GM12878 (cell line): ENCODE results near the gene FATE1. TPM values are rescaled to one million over a fixed set of nuclear protein-coding genes. Genes with fewer than 3 reads are reported as not detected.
A peak's percentile ranks its signal among the peaks of the same experiment; 100 is the strongest.

Experiments
- ATAC-seq: fragments of 200-7000 bp; cut with Tn5 transposase; 3 replicates; pipeline ENCODE4 v1.9.1; 2020; ENCODE audit warnings: mild to moderate bottlenecking, moderate library complexity
- BruUV-seq: library from RNA; stranded (reverse); fragments of 400-500 nt; replicated peaks from 2 replicates; lab custom pipeline; 2021; lab: Mats Ljungman, UMichigan
- CTCF ChIA-PET: fragments of 300-600 bp; sonication (Branson Sonifier 250); formaldehyde crosslinking; extraction: SDS; loops from one replicate; lab custom pipeline; 2021; ENCODE audit warnings: inconsistent platforms; lab: Yijun Ruan, JAX
- POLR2A ChIA-PET: fragments of 350-600 bp; formaldehyde crosslinking; extraction: SDS; loops from one replicate; lab custom pipeline; 2021; ENCODE audit warnings: inconsistent platforms; lab: Charles Lee
- RAD21 ChIA-PET: fragments of 300-600 bp; sonication (Branson Sonifier 250); formaldehyde crosslinking; loops from one replicate; lab custom pipeline; 2023; ENCODE audit warnings: antibody characterized with exemption; ENCODE audit not compliant: unreplicated experiment; lab: Charles Lee
- SMC1A ChIA-PET: fragments of 300-600 bp; sonication (Branson Sonifier 250); formaldehyde crosslinking; loops from one replicate; lab custom pipeline; 2023; ENCODE audit not compliant: unreplicated experiment, uncharacterized antibody; lab: Charles Lee
- DNase-seq: peaks from one replicate; pipeline ENCODE4 v3.0.0-alpha.2; 2011; ENCODE audit warnings: low read depth, low spot score
- FAIRE-seq: peaks from 3 replicates; lab custom pipeline; 2011; peaks lifted over from hg19 to GRCh38; lab: Jason Lieb, UNC
- H2AFZ ChIP-seq: 2 replicates; pipeline ENCODE4 v1.6.0; 2011; ENCODE audit warnings: low read depth, low read length, control low read depth; ENCODE audit not compliant: control insufficient read depth
- H3K27ac ChIP-seq: 2 replicates; pipeline ENCODE4 v1.5.1; 2011; ENCODE audit warnings: control low read depth; ENCODE audit not compliant: control insufficient read depth, insufficient read depth
- H3K27me3 ChIP-seq, 2 experiments: replicated peaks in 1 of 2; 2 replicates each; pipeline versions ENCODE4 v1.6.0 to v1.6.1; 2011; ENCODE audit warnings: low read length in 1 of 2; ENCODE audit not compliant: control insufficient read depth in 2 of 2, insufficient read depth in 2 of 2
- H3K36me3 ChIP-seq, 2 experiments: 2 replicates each; pipeline ENCODE4 v1.5.1; 2011; ENCODE audit warnings: low read length in 1 of 2; ENCODE audit not compliant: control insufficient read depth in 2 of 2, insufficient read depth in 2 of 2
- H3K4me1 ChIP-seq: 2 replicates; pipeline ENCODE4 v1.6.1; 2011; ENCODE audit warnings: mild to moderate bottlenecking, low read length, moderate library complexity, mixed read lengths; ENCODE audit not compliant: control insufficient read depth, insufficient read depth
- H3K4me2 ChIP-seq: 2 replicates; pipeline ENCODE4 v1.6.0; 2011; ENCODE audit warnings: control low read depth; ENCODE audit not compliant: control insufficient read depth, insufficient read depth
- H3K4me3 ChIP-seq: fragments of 200-600 bp; sonication (generic); 2 replicates; pipeline ENCODE4 v1.5.1; 2016
- H3K79me2 ChIP-seq: 2 replicates; pipeline ENCODE4 v1.6.0; 2011; ENCODE audit warnings: low read length; ENCODE audit not compliant: control insufficient read depth, insufficient read depth
- H3K9ac ChIP-seq: 2 replicates; pipeline ENCODE4 v1.8.0; 2011; ENCODE audit warnings: low read length, control low read depth, mixed read lengths; ENCODE audit not compliant: control insufficient read depth, insufficient read depth
- H3K9me3 ChIP-seq: replicated peaks from 3 replicates; pipeline ENCODE4 v1.5.1; 2011; ENCODE audit warnings: mild to moderate bottlenecking, low read length; ENCODE audit not compliant: control insufficient read depth, insufficient read depth
- H4K20me1 ChIP-seq: 2 replicates; pipeline ENCODE4 v1.6.0; 2011; ENCODE audit not compliant: control insufficient read depth, insufficient read depth
- BMI1 ChIP-seq: fragments of 450-650 bp; IDR thresholded peaks from 2 replicates; pipeline ENCODE4 v1.6.1; 2016; ENCODE audit warnings: mild to moderate bottlenecking, moderate library complexity, borderline replicate concordance
- CREB1 ChIP-seq: IDR thresholded peaks from 2 replicates; pipeline ENCODE4 v1.6.1; 2012; ENCODE audit warnings: low read depth, mild to moderate bottlenecking, inconsistent platforms
- RAD21 ChIP-seq: IDR thresholded peaks from 2 replicates; pipeline ENCODE4 v1.6.1; 2011; ENCODE audit warnings: mild to moderate bottlenecking, low read depth, low read length, moderate library complexity; ENCODE audit not compliant: insufficient read depth
- RBBP5 ChIP-seq: fragments of 200-600 bp; sonication (generic); conservative IDR thresholded peaks from 2 replicates; pipeline ENCODE4 v1.6.1; 2016
- RUNX3 ChIP-seq: IDR thresholded peaks from 2 replicates; pipeline ENCODE4 v1.6.1; 2012; ENCODE audit warnings: low read length, inconsistent platforms
- SMC3 ChIP-seq: IDR thresholded peaks from 2 replicates; pipeline ENCODE4 v1.6.1; 2011; ENCODE audit warnings: low read length, improper control_type of control experiment, borderline replicate concordance
- TCF12 ChIP-seq: IDR thresholded peaks from 2 replicates; pipeline ENCODE4 v1.6.1; 2011; ENCODE audit warnings: low read depth, mild to moderate bottlenecking, low read length
- WGBS: methylation state at CpG from one replicate; pipeline ENCODE4 v1.1.6; 2016; ENCODE audit warnings: low lambda C conversion rate; ENCODE audit not compliant: insufficient replicate concordance, insufficient coverage; ENCODE audit errors: missing lambda C conversion rate; 5-methylcytosine and 5-hydroxymethylcytosine counted together
- in situ Hi-C: fragments of 300-500 bp; cut with MboI; formaldehyde crosslinking; loops from 9 replicates; pipeline ENCODE4 v1.14.3; 2018; ENCODE audit warnings: mixed read lengths
- intact Hi-C: fragments of 100-400 bp; cut with micrococcal nuclease; formaldehyde crosslinking; loops from one replicate; pipeline ENCODE4 v1.14.2; 2022; ENCODE audit not compliant: unreplicated experiment
- polyA plus RNA-seq, 11 experiments: library from polyadenylated mRNA; depleted of rRNA in 4 of 11; unstranded in 6 of 11; stranded (reverse) in 5 of 11; fragments of >200 nt; fragmentation: Nextera tagmentation in 4 of 11; fragmentation: Illumina TruSeq in 1 of 11; extraction: Ambion mirVana in 4 of 11; extraction: Trizol in 1 of 11; gene quantifications; 1 replicate in 1 of 11; 2 replicates in 10 of 11; pipeline versions ENCODE4 v1.2.1 to v1.2.3, GENCODE V29; 2011 to 2016; ENCODE audit warnings: inconsistent platforms in 2 of 11, missing spikeins in 2 of 11, low read depth in 1 of 11
- total RNA-seq, 4 experiments: library from RNA; depleted of rRNA in 3 of 4; stranded (reverse); fragments of >200 nt in 3 of 4; fragmentation: Illumina TruSeq in 1 of 4; extraction: Trizol in 1 of 4; gene quantifications; 2 replicates each; pipeline versions ENCODE4 v1.2.1 to v1.2.3, GENCODE V29; 2013 to 2021
- TF ChIP-seq, protein P1 (sequence below): fragments of 450-650 bp; IDR thresholded peaks from 2 replicates; pipeline ENCODE4 v1.6.1; 2018; ENCODE audit warnings: borderline replicate concordance, mild to moderate bottlenecking; ENCODE audit not compliant: partially characterized antibody
- TF ChIP-seq, protein P2 (sequence below), 3 experiments: IDR thresholded peaks in 2 of 3; conservative IDR thresholded peaks in 1 of 3; 2 replicates each; pipeline ENCODE4 v1.5.1; 2011; ENCODE audit warnings: low read depth in 3 of 3, low read length in 3 of 3, mild to moderate bottlenecking in 3 of 3, control low read depth in 2 of 3, moderate library complexity in 2 of 3, inconsistent platforms in 1 of 3, mixed read lengths in 1 of 3; ENCODE audit not compliant: control insufficient read depth in 2 of 3, insufficient read depth in 1 of 3; ENCODE audit errors: extremely low read depth in 1 of 3

The FATE1 gene
- total and polyA plus RNA-seq, 10 of the 15 experiments (the other 5 are each of a cell fraction or from before 2014, with no cell fraction given): 0.26 to 0.28 TPM; not detected in 8

DNA sequence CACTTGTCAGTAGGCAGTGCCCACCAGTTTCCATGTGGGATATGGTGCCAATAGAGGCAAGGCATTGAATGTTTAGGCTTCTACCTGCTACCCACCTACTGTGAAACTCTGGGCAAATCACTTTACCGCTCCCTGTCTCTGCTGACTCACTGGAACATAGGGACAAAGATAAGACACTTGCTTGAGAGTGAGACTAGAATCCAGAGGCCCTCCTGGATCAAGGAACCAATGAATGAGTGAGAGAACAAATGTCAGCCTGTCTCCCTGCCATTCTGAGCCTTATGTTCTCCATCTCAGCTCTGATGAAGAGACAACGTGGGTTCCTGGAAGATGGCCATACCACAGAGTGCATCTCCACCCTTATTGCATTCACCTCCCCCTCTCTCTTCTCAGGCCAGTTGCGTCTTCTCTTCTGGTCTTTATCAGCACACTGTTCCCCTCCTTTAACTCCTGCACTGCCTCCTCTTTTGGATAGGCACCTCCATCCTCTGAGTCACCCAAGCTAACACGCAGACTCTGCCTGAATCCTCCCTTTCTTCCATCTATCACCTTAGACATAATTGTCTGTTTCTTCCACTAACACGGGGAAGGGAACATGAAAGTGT lies 35.9 kb upstream of the FATE1 start:
- CTCF ChIA-PET: interaction anchor here (1.8 to 3.6 kb wide), 2 partner anchors 174 to 529 kb away, joined by 7 to 37 read pairs; no protein-coding TSS in a partner anchor
- TF ChIP-seq CREB1: no peak
- TF ChIP-seq, all 136 proteins: peak for 0
- in situ Hi-C loops: loop anchor here (5.0 to 25.0 kb wide), 2 partner anchors 528 to 918 kb away; no protein-coding TSS in a partner anchor
- ATAC-seq: no peak
- Histone ChIP-seq H3K4me1 (no peaks in the 10 kb centered on the region), H3K27ac (no peak overlapping the region), H3K4me2 (no peak overlapping the region), H2AFZ (no peak overlapping the region), H3K9ac (no peak overlapping the region), H4K20me1 (no peaks in the 10 kb centered on the region), H3K4me3 (no peak overlapping the region), H3K79me2 (no peaks in the 10 kb centered on the region), H3K27me3 (0 out of 4 replicates have a peak, but pooled peaks cover 0 to 2% of the 10 kb centered on the region in 2 experiments), H3K9me3 (no peaks in the 10 kb centered on the region), H3K36me3 (no peaks in the 10 kb centered on the region)
- ChIA-PET RAD21 (interaction anchor here (0.9 to 2.4 kb wide), 3 partner anchors 174 to 528 kb away, joined by 4 to 11 read pairs (median 11); no protein-coding TSS in a partner anchor), POLR2A (no interaction called here), SMC1A (interaction anchor here (0.9 kb wide), 1 partner anchor 1271 kb away, joined by 3 read pairs; no protein-coding TSS in a partner anchor)
- no peak for FAIRE-seq
- no TSS peak for BruUV-seq
- intact Hi-C loops: loop anchor here (2.0 to 10.0 kb wide), 3 partner anchors 175 to 908 kb away; no protein-coding TSS in a partner anchor
- 20% methylated on average over 5 of the region's 5 CpGs for WGBS
- DNase-seq: no peak

DNA sequence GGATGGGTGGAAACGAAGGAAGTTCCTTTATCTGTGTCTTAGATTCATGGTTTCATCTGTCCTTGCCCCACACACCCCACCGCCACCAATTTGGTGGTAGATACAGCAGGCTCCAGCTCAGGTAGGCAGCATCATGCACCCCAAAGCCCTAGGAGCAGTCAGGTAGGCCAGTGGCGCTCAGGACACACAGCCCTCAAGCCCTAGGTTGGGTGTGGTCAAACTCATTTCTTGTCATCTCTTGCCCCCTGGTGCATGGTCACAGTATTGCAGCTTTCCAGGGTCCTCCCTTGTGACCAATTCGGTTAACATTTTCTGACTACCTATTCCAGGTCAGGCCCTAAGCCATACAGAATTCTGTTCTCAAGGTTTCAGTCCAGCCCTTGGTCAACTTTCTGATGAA lies 35.0 kb upstream of the FATE1 start:
- Histone ChIP-seq H4K20me1 (no peaks in the 10 kb centered on the region), H3K4me2 (no peak overlapping the region), H3K27me3 (0 out of 4 replicates have a peak, but pooled peaks cover 0 to 2% of the 10 kb centered on the region in 2 experiments), H3K4me3 (no peak overlapping the region), H3K36me3 (no peaks in the 10 kb centered on the region), H3K9me3 (no peaks in the 10 kb centered on the region), H3K9ac (no peak overlapping the region), H3K79me2 (no peaks in the 10 kb centered on the region), H3K27ac (no peak overlapping the region), H2AFZ (no peak overlapping the region), H3K4me1 (no peaks in the 10 kb centered on the region)
- ChIA-PET POLR2A (no interaction called here), RAD21 (interaction anchor here (0.9 to 2.4 kb wide), 4 partner anchors 175 to 531 kb away, joined by 3 to 11 read pairs (median 8); no protein-coding TSS in a partner anchor), CTCF (interaction anchor here (0.6 to 3.6 kb wide), 7 partner anchors 175 to 961 kb away, joined by 3 to 37 read pairs (median 4); no protein-coding TSS in a partner anchor), SMC1A (interaction anchor here (0.8 to 0.9 kb wide), 2 partner anchors 529 to 1270 kb away, joined by 3 to 4 read pairs; no protein-coding TSS in a partner anchor)
- ATAC-seq (peak; percentile 99), DNase-seq (peak; percentile 12), FAIRE-seq (peak; percentile 84)
- peak; percentile 54; the same call in 1 of the 2 replicates for TF ChIP-seq RUNX3
- TF ChIP-seq BMI1: no peak
- TF ChIP-seq TCF12: no peak
- TF ChIP-seq RAD21: peak; percentile 92
- TF ChIP-seq SMC3: peak; percentile 89
- TF ChIP-seq RBBP5: no peak
- TF ChIP-seq, protein P1, sequence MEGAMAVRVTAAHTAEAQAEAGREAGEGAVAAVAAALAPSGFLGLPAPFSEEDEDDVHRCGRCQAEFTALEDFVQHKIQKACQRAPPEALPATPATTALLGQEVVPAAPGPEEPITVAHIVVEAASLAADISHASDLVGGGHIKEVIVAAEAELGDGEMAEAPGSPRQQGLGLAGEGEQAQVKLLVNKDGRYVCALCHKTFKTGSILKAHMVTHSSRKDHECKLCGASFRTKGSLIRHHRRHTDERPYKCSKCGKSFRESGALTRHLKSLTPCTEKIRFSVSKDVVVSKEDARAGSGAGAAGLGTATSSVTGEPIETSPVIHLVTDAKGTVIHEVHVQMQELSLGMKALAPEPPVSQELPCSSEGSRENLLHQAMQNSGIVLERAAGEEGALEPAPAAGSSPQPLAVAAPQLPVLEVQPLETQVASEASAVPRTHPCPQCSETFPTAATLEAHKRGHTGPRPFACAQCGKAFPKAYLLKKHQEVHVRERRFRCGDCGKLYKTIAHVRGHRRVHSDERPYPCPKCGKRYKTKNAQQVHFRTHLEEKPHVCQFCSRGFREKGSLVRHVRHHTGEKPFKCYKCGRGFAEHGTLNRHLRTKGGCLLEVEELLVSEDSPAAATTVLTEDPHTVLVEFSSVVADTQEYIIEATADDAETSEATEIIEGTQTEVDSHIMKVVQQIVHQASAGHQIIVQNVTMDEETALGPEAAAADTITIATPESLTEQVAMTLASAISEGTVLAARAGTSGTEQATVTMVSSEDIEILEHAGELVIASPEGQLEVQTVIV: no peak
- TF ChIP-seq, protein P2, sequence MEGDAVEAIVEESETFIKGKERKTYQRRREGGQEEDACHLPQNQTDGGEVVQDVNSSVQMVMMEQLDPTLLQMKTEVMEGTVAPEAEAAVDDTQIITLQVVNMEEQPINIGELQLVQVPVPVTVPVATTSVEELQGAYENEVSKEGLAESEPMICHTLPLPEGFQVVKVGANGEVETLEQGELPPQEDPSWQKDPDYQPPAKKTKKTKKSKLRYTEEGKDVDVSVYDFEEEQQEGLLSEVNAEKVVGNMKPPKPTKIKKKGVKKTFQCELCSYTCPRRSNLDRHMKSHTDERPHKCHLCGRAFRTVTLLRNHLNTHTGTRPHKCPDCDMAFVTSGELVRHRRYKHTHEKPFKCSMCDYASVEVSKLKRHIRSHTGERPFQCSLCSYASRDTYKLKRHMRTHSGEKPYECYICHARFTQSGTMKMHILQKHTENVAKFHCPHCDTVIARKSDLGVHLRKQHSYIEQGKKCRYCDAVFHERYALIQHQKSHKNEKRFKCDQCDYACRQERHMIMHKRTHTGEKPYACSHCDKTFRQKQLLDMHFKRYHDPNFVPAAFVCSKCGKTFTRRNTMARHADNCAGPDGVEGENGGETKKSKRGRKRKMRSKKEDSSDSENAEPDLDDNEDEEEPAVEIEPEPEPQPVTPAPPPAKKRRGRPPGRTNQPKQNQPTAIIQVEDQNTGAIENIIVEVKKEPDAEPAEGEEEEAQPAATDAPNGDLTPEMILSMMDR (IDR thresholded peaks at IDR 0.05 in 2 of 3, conservative IDR thresholded peaks at IDR 0.05 in 1 of 3; ENCODE audit: control insufficient read depth in 2 of 3, extremely low read depth in 1 of 3, insufficient read depth in 1 of 3, low read depth in 3 of 3, low read length in 3 of 3): peak; percentile 73 to 83 (median 80)
- intact Hi-C loops: loop anchor here (1.0 to 10.0 kb wide), 4 partner anchors 176 to 909 kb away; no protein-coding TSS in a partner anchor
- WGBS: 29% methylated on average over 4 of the region's 4 CpGs
- in situ Hi-C loops: loop anchor here (5.0 to 25.0 kb wide), 2 partner anchors 529 to 919 kb away; no protein-coding TSS in a partner anchor
- no TSS peak for BruUV-seq
